Caki2 (cell line): Measurements from ENCODE around the gene PPY. TPM values are rescaled to one million over a fixed set of nuclear protein-coding genes. Genes with fewer than 3 reads are reported as not detected.
A peak's percentile ranks its signal among the peaks of the same experiment; 100 is the strongest.
"Not testable (repeated sequence)": the region's sequence is repeated elsewhere in the genome, so short reads cannot be mapped to it uniquely, and the experiment has no call there.

ENCODE experiments used
- DNase-seq: peaks from one replicate; pipeline ENCODE4 v3.0.0-alpha.2; 2015; ENCODE audit warnings: low read depth
- in situ Hi-C: cut with HindIII; loops from 2 replicates; pipeline ENCODE4 v1.10.0; 2016; ENCODE audit warnings: low sequenced_read_pairs, low pct_unique_long_range_greater_than_20kb, mixed read lengths
- total RNA-seq: library from RNA; depleted of rRNA; stranded (reverse); fragments of >200 nt; shearing (Covaris generic); gene quantifications from 2 replicates; pipeline ENCODE4 v1.2.3, GENCODE V29; 2014; ENCODE audit warnings: low replicate concordance

PPY gene
- total RNA-seq, 1 experiment from 2014 or later: not detected

GRCh38 chr17:43970366-43970765, 28.1 kb upstream of the PPY start:
- in situ Hi-C loops: no loop called here
- DNase-seq: no peak

GRCh38 chr17:43967251-43967875, 25.1 kb upstream of the PPY start:
- in situ Hi-C loops: no loop called here

DNA sequence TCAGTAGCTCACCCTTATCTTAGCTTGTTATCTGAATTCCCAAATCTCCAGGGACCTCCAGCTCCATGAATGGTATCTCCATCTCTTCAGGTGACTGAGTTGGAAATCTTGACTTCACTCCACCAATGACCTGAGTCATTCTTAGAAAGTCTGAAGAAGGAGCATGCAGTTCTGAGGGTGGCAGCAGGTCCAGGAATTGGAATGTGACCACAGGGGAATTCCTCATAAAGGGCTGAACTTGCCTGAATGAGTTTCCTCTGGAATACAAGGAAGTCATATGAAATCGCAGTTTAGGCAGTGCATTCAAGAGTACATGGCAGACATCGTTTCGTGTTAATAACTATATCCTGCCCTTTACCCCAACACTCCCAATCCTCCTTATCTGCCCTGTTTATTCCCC, 24.0 kb upstream of the PPY start:
- in situ Hi-C loops: no loop called here
- peak; percentile 70 for DNase-seq

More at GRCh38 chr17:43967251-43967875, 25.1 kb upstream of the PPY start:
- DNase-seq: no peak

DNA sequence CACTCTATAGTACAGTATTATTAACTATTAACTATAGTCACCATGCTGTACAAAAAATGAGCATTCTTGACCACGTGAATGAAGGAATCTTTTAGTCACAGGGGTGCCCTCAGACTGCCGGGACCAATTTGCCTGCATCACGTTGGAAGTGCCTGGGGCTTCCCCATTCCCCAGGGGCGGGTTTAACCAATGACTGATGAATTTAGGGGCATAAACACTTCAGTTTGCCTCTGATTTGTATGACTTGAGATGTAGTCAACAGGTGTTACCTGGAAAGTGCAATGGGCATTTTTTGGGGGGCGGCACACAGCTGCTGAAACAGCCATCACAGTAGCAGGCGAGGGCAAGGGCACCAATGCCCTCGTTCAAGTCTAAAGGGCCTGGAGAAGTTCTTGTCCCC, 20.2 kb upstream of the PPY start:
- in situ Hi-C loops: no loop called here

DNA sequence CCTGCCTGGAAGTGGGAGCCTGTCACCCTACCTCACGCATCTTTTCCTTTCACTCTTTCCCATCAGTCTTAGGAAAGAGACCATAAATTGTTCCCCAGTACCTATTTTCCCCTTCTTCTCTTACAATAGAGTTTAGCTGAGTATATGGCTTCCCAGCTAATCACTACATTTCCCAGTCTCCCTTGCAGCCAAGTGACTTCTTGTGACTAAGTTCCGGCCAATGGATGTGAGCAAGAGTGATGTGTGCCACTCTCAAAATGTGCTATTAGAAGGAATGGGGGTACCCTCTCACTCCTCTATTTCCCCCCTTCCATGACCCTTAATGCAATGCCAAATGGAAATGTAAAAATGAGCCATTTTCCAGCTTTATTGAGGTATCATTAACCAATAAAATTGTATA, 19.7 kb upstream of the PPY start:
- in situ Hi-C loops: no loop called here
- DNase-seq: no peak

More for the DNA sequence above, 20.2 kb upstream of the PPY start:
- no peak for DNase-seq

DNA sequence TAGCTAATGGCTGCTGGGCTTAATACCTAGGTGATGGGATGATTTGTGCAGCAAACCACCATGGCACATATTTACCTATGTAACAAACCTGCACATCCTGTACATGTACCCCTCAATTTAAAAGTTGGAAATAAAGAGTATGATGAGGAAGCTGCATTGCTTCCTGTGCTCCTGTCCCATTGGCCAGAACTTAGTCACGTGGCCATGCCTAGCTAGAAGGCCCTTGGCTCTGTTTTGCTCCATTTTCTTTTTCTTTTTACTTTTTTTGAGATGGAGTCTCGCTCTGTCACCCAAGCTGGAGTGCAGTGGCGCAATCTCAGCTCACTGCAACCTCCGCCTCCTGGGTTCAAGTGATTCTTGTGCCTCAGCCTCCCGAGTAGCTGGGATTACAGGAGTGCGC, 19.0 kb upstream of the PPY start:
- in situ Hi-C loops, DNase-seq: not testable (repeated sequence)

- in situ Hi-C loops: no loop called here
- DNase-seq: peak; percentile 24
These were observed 16.6 kb upstream of the PPY start for GRCh38 chr17:43958748-43959352.

- no peak for DNase-seq
- in situ Hi-C loops: no loop called here
These were observed 13.9 kb upstream of the PPY start for GRCh38 chr17:43956222-43956621.

- DNase-seq: no peak
- in situ Hi-C loops: no loop called here
These were observed 11.5 kb upstream of the PPY start, which contains the start of gene PYY for GRCh38 chr17:43953746-43954145. Gene PYY (minus strand): TSS chr17:43953940. CDS start chr17:43953483, 457 bp downstream.

- in situ Hi-C loops: no loop called here
- no peak for DNase-seq
These were observed 10.7 kb upstream of the PPY start for GRCh38 chr17:43952724-43953666.

- no peak for DNase-seq
- in situ Hi-C loops: no loop called here
These were observed 10.1 kb upstream of the PPY start for GRCh38 chr17:43952351-43952723.

- DNase-seq: no peak
- in situ Hi-C loops: no loop called here
These were observed 9.5 kb upstream of the PPY start for GRCh38 chr17:43951750-43952149.

DNA sequence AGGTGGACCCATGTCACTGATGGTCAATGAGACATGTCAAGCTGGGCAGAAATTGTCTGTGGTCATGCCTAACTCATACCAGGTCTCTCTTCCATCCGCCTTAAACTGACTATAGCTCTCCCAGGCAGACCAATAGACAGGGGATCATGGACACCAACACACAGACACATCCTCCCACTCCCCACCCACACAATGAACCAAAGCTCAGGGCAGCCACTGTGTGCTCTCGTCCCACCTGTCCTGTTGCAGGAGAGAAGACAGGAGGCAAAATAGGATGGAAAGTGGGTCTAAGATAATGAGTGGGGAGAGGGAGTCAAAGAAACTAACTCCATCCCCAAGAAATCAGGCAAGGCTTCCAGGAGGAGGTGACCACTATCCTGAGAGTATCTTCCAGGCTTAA, 8.3 kb upstream of the PPY start:
- no peak for DNase-seq
- in situ Hi-C loops: no loop called here

DNA sequence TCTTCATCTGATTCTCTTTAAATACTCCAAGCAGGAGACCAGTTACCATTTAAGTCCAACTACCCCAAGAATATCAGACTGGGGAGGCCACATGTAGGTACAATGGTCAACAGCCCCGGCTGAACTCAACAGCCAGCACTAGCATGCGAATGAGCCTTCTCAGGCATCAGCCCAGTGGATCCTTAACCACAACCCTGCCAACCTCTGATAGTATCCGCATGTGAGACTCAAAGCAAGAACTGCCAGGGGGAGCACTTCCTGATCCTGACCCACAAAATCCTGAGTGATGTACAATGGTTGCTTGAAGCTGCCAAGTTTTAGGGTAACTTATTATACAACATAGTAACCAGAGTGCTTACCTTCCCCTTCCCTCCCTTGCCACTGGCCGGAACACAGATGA, 7.5 kb upstream of the PPY start:
- no peak for DNase-seq

GRCh38 chr17:43946781-43947180, 4.5 kb upstream of the PPY start:
- no peak for DNase-seq
- in situ Hi-C loops: no loop called here

More for the DNA sequence above, 7.5 kb upstream of the PPY start:
- in situ Hi-C loops: no loop called here

GRCh38 chr17:43945074-43945829, 3.0 kb upstream of the PPY start:
- in situ Hi-C loops: no loop called here
- no peak for DNase-seq

DNA sequence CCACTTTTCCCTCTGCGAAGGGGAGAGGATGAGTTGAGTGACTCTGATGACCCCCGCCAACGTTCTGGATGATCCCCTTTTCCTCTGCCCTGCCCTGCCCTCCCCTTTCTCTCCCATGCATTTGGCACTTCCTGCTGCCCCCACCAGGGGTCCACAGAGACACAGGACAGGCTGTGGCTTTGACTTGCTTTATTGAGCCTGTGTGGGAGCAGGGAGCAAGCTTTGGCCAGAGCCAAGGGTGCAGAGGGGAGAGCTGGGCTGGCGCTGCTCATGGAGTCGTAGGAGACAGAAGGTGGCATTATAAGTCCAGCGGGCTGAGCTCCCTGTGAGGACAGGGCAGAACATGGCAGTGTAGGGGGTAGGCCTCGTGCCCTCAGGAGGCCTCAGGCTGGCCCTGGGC, 1.6 kb downstream of the PPY start:
- peak; percentile 38 for DNase-seq

DNA sequence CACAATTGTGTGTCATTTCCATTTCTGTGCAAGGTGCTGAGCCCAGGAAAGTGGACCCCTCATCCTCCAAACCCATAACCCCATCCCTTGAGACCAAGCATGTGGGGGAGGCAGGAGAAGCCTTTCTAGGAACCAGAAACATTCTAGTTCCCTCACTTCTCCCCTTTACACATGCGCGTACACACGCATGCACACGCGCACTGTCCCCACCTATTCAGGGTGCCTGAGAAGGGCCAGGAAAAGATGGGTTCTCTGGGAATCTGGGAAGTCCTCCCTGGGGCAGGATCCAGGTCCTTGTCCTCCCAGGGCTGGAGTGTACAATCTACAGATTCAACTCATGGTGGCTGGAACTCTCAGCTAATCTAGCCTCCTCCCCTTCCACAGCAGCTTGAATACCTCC, 2.4 kb downstream of the PPY start:
- in situ Hi-C loops: no loop called here
- no peak for DNase-seq

More for the DNA sequence above, 1.6 kb downstream of the PPY start:
- in situ Hi-C loops: no loop called here
